PFSK-1 (cell line): ENCODE data around the gene UBE2D3.

Experiments
- POLR2AphosphoS5 ChIP-seq: IDR thresholded peaks from 2 replicates; pipeline ENCODE4 v1.6.1; 2012; ENCODE audit warnings: low read depth, mild to moderate bottlenecking, control low read depth, low read length, moderate library complexity
- SIN3A ChIP-seq: IDR thresholded peaks from 2 replicates; pipeline ENCODE4 v1.6.1; 2012; ENCODE audit warnings: mild to moderate bottlenecking, low read length, moderate library complexity, borderline replicate concordance; ENCODE audit not compliant: insufficient read depth
- TAF1 ChIP-seq: IDR thresholded peaks from 2 replicates; pipeline ENCODE4 v1.6.1; 2012; ENCODE audit warnings: low read length, control low read depth, borderline replicate concordance; ENCODE audit not compliant: insufficient read depth
- TF ChIP-seq, protein P1 (sequence below), 2 experiments: IDR thresholded peaks; 2 replicates each; pipeline versions ENCODE4 v1.6.1 to v1.8.0; 2011 to 2012; ENCODE audit warnings: low read depth in 2 of 2, low read length in 2 of 2, control low read depth in 1 of 2, inconsistent platforms in 1 of 2, mild to moderate bottlenecking in 1 of 2, moderate library complexity in 1 of 2; ENCODE audit not compliant: insufficient read depth in 1 of 2

DNA sequence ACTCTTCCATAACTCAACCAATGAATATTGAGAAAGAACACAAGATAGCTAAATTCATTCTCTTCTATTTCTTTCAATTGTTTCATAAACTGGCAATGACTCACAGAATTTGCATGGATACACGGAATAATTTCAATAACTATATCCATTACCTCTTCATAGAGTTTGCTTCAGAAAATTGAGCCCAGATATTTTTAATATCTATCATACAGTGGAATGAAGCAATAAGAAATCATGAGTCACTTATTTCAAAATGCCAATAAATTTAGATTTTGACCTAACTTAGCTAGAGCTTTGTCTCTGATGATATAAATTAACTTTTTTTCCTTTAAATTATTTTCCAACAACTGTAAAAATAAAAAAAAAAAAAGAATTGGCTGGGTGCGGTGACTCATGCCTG is 44.3 kb downstream of the UBE2D3 start:
- TF ChIP-seq POLR2AphosphoS5 (no peak), SIN3A (no peak), TAF1 (no peak)
- TF ChIP-seq, protein P1, sequence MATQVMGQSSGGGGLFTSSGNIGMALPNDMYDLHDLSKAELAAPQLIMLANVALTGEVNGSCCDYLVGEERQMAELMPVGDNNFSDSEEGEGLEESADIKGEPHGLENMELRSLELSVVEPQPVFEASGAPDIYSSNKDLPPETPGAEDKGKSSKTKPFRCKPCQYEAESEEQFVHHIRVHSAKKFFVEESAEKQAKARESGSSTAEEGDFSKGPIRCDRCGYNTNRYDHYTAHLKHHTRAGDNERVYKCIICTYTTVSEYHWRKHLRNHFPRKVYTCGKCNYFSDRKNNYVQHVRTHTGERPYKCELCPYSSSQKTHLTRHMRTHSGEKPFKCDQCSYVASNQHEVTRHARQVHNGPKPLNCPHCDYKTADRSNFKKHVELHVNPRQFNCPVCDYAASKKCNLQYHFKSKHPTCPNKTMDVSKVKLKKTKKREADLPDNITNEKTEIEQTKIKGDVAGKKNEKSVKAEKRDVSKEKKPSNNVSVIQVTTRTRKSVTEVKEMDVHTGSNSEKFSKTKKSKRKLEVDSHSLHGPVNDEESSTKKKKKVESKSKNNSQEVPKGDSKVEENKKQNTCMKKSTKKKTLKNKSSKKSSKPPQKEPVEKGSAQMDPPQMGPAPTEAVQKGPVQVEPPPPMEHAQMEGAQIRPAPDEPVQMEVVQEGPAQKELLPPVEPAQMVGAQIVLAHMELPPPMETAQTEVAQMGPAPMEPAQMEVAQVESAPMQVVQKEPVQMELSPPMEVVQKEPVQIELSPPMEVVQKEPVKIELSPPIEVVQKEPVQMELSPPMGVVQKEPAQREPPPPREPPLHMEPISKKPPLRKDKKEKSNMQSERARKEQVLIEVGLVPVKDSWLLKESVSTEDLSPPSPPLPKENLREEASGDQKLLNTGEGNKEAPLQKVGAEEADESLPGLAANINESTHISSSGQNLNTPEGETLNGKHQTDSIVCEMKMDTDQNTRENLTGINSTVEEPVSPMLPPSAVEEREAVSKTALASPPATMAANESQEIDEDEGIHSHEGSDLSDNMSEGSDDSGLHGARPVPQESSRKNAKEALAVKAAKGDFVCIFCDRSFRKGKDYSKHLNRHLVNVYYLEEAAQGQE (IDR thresholded peaks at IDR 0.05; ENCODE audit: insufficient read depth in 1 of 2, low read depth in 2 of 2, low read length in 2 of 2) = no peak
